Keratinocyte (primary cell): ENCODE results near the gene PRDX5.

Source experiments
- CTCF ChIP-seq, 3 experiments: IDR thresholded peaks in 1 of 3; conservative IDR thresholded peaks in 1 of 3; optimal IDR thresholded peaks in 1 of 3; 2 replicates in 2 of 3; 3 replicates in 1 of 3; pipeline versions ENCODE3 to v1.5.1; 2011; ENCODE audit warnings: low read length in 3 of 3, mild to moderate bottlenecking in 3 of 3, moderate library complexity in 2 of 3, control low read depth in 1 of 3, inconsistent platforms in 1 of 3; ENCODE audit not compliant: insufficient read depth in 2 of 3; ENCODE audit errors: extremely low read depth in 1 of 3
- EZH2 ChIP-seq: IDR thresholded peaks from one replicate; pipeline ENCODE4 v1.6.1; 2012; ENCODE audit warnings: inconsistent platforms, mild to moderate bottlenecking, low read length, moderate library complexity

GRCh38 chr11:64341851-64342791 lies 24.2 kb downstream of the PRDX5 start:
- peak in 2 of 3 experiments; percentile 57 to 58 for TF ChIP-seq CTCF (optimal IDR thresholded peaks at IDR 0.05 in 1 of 3, IDR thresholded peaks at IDR 0.05 in 1 of 3, conservative IDR thresholded peaks at IDR 0.05 in 1 of 3; ENCODE audit: extremely low read depth in 1 of 3, insufficient read depth in 2 of 3, low read length in 3 of 3)
- no peak for TF ChIP-seq EZH2
